ENCODE results near the gene TMEM61.
A peak's percentile ranks its signal among the peaks of the same experiment; 100 is the strongest.

TMEM61 gene

DNA sequence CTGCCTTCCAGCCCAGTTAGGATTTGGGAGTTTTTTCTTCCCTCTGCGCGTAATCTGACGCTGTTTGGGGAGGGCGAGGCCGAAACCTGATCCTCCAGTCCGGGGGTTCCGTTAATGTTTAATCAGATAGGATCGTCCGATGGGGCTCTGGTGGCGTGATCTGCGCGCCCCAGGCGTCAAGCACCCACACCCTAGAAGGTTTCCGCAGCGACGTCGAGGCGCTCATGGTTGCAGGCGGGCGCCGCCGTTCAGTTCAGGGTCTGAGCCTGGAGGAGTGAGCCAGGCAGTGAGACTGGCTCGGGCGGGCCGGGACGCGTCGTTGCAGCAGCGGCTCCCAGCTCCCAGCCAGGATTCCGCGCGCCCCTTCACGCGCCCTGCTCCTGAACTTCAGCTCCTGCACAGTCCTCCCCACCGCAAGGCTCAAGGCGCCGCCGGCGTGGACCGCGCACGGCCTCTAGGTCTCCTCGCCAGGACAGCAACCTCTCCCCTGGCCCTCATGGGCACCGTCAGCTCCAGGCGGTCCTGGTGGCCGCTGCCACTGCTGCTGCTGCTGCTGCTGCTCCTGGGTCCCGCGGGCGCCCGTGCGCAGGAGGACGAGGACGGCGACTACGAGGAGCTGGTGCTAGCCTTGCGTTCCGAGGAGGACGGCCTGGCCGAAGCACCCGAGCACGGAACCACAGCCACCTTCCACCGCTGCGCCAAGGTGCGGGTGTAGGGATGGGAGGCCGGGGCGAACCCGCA lies 59.1 kb downstream of the TMEM61 start, which contains the start of gene PCSK9:
PCSK9 (plus strand) TSS at position 207 of the 741 bp plus-strand sequence; CDS start at position 497, 290 bp downstream.
- Histone ChIP-seq H3K36me3 (ENCODE audit: insufficient read depth, low read length) (no peaks in the 10 kb centered on the region), H2AFZ (ENCODE audit: low read length, unreplicated experiment) (peak within 1 kb of the TSS; percentile 2), H3K4me3 (ENCODE audit: low read depth, low read length) (peak within 1 kb of the TSS; percentile 71), H3K27me3 (ENCODE audit: insufficient read depth, low read length) (peaks cover 80% of the 10 kb centered on the region), H3K79me2 (ENCODE audit: control insufficient read depth, insufficient read depth, low read length, unreplicated experiment) (no peaks in the 10 kb centered on the region), H3K27ac (ENCODE audit: low read depth, low read length) (no peak within 1 kb of the TSS), H3K4me1 (ENCODE audit: control insufficient read depth, insufficient read depth, low read length, unreplicated experiment) (no peaks in the 10 kb centered on the region)

DNA sequence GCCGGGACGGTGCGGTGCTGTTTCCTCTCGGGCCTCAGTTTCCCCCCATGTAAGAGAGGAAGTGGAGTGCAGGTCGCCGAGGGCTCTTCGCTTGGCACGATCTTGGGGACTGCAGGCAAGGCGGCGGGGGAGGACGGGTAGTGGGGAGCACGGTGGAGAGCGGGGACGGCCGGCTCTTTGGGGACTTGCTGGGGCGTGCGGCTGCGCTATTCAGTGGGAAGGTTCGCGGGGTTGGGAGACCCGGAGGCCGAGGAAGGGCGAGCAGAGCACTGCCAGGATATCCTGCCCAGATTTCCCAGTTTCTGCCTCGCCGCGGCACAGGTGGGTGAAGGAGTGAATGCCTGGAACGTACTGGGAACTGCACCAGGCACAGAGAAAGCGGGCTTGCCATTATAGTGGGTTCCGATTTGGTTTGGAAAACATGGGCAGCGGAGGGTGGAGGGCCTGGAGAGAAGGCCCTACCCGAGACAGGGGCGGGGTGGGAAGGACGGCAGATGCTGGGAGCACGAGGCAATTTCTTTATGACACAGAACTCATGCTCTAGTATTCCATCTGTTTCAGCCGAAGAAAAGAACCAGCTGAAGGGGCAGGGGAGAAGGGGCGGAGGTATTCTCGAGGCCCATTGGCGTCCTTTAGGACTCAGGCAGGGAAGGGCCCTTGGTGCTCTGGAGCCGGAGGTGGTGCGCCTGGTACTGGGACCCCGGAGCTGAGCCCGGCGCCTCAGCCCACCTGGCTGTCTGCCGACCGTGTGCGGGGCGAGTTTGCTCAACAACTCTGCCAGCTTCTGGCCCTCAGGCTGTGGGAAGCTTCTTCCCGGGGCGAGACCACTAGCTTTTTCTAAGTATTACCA lies 59.9 kb downstream of the TMEM61 start:
- Histone ChIP-seq H3K36me3 (ENCODE audit: insufficient read depth, low read length) (no peaks in the 10 kb centered on the region), H3K4me3 (ENCODE audit: low read depth, low read length) (peak overlapping the region; percentile 71), H3K79me2 (ENCODE audit: control insufficient read depth, insufficient read depth, low read length, unreplicated experiment) (no peaks in the 10 kb centered on the region), H3K27me3 (ENCODE audit: insufficient read depth, low read length) (peaks cover 72% of the 10 kb centered on the region), H3K4me1 (ENCODE audit: control insufficient read depth, insufficient read depth, low read length, unreplicated experiment) (no peaks in the 10 kb centered on the region), H2AFZ (ENCODE audit: low read length, unreplicated experiment) (no peak overlapping the region), H3K27ac (ENCODE audit: low read depth, low read length) (no peak overlapping the region)

DNA sequence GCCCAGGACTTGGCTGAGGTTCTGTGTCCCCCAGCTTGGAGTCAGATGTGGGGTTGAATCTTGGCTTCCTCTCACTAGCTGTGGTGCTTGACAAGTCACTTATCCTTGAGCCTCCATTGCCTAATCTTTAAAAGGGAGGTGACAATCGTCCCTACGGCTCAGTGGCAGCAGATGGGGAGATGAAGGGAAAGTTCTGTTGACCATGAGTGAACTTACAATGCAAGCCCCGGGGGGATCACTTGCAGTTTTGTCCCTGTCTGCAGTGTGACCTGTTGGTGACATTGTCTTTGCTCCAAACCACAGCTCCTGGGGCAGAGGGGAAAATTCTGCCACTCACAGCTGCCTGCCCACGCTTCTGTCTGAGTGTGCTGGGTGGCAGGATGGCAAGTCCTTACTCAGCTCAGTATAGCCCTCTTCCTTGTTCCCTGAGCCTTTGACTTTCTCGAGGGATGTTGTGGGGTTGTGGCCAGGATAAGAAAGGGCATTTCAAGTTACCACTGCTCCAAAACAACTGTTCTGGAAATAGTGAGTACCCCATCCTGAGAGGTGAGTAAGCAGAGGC lies 60.6 kb downstream of the TMEM61 start:
- Histone ChIP-seq H3K36me3 (ENCODE audit: insufficient read depth, low read length) (no peaks in the 10 kb centered on the region), H3K27me3 (ENCODE audit: insufficient read depth, low read length) (peaks cover 65% of the 10 kb centered on the region), H2AFZ (ENCODE audit: low read length, unreplicated experiment) (no peak overlapping the region), H3K4me1 (ENCODE audit: control insufficient read depth, insufficient read depth, low read length, unreplicated experiment) (no peaks in the 10 kb centered on the region), H3K79me2 (ENCODE audit: control insufficient read depth, insufficient read depth, low read length, unreplicated experiment) (no peaks in the 10 kb centered on the region), H3K27ac (ENCODE audit: low read depth, low read length) (no peak overlapping the region), H3K4me3 (ENCODE audit: low read depth, low read length) (no peak overlapping the region; the same call in 1 of the 2 replicates)

DNA sequence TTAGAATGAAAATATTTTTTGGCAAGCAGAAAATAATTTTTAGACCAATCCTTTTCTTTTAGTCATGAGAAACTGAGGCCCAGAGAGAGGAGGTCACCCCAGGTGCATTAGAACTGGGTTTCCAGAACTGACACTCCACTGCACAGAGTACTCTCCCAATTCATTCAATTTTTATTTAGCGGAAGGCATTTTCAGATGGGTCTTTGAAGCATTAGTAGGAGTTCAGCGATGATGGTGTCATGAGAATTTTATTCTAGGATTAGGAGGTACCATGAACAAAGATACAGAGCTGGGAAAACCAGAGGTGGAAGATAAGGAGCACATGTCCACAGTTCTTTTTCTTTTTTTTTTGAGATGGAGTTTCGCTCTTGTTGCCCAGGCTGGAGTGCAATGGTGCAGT lies 61.2 kb downstream of the TMEM61 start:
- H3K4me3 ChIP-seq (ENCODE audit: low read depth, low read length), result no peak overlapping the region
- no peaks in the 10 kb centered on the region for H3K79me2 ChIP-seq (ENCODE audit: control insufficient read depth, insufficient read depth, low read length, unreplicated experiment)
- no peak overlapping the region for H2AFZ ChIP-seq (ENCODE audit: low read length, unreplicated experiment)
- no peaks in the 10 kb centered on the region for H3K36me3 ChIP-seq (ENCODE audit: insufficient read depth, low read length)
- H3K27me3 ChIP-seq (ENCODE audit: insufficient read depth, low read length), result peaks cover 59% of the 10 kb centered on the region
- H3K4me1 ChIP-seq (ENCODE audit: control insufficient read depth, insufficient read depth, low read length, unreplicated experiment), result no peaks in the 10 kb centered on the region
- H3K27ac ChIP-seq (ENCODE audit: low read depth, low read length), result no peak overlapping the region

All from ACC112 (cell line).